ENCODE results near the gene BFSP1. TPM values are rescaled to one million over a fixed set of nuclear protein-coding genes. Genes with fewer than 3 reads are reported as not detected.

Gene BFSP1
- total RNA-seq, 2 donors from 2014 or later = 0.14 to 0.20 TPM

- DNase-seq (ENCODE audit: low spot score) (no peak), ATAC-seq (no peak)
- Mint-ChIP-seq H3K36me3 (no peaks in the 10 kb centered on the region), H3K9me3 (no peaks in the 10 kb centered on the region), H3K4me1 (ENCODE audit: low read depth in 2 of 2) (peaks cover 3 to 7% of the 10 kb centered on the region in 2 donors), H3K27me3 (peaks cover 26 to 28% of the 10 kb centered on the region in 2 donors), H3K27ac (no peak overlapping the region), H3K4me3 (no peak overlapping the region)
Observed at GRCh38 chr20:17542481-17542880, 11.3 kb upstream of the BFSP1 start.

GRCh38 chr20:17541996-17542395 is 10.8 kb upstream of the BFSP1 start:
- Mint-ChIP-seq H3K27me3 (peaks cover 26 to 28% of the 10 kb centered on the region in 2 donors), H3K27ac (no peak overlapping the region), H3K36me3 (no peaks in the 10 kb centered on the region), H3K4me1 (ENCODE audit: low read depth in 2 of 2) (peaks cover 6 to 10% of the 10 kb centered on the region in 2 donors), H3K4me3 (no peak overlapping the region), H3K9me3 (no peaks in the 10 kb centered on the region)
- ATAC-seq = no peak
- DNase-seq (ENCODE audit: low spot score) = no peak

- no peak overlapping the region for H3K4me3 Mint-ChIP-seq
- peaks cover 26 to 28% of the 10 kb centered on the region in 2 donors for H3K27me3 Mint-ChIP-seq
- H3K36me3 Mint-ChIP-seq = no peaks in the 10 kb centered on the region
- no peaks in the 10 kb centered on the region for H3K9me3 Mint-ChIP-seq
- ATAC-seq = no peak
- peaks cover 9 to 14% of the 10 kb centered on the region in 2 donors for H3K4me1 Mint-ChIP-seq (ENCODE audit: low read depth in 2 of 2)
- no peak overlapping the region for H3K27ac Mint-ChIP-seq
- no peak for DNase-seq (ENCODE audit: low spot score)
Observed at GRCh38 chr20:17541596-17541995, 10.4 kb upstream of the BFSP1 start.

- peaks cover 18 to 22% of the 10 kb centered on the region in 2 donors for H3K27me3 Mint-ChIP-seq
- H3K4me1 Mint-ChIP-seq (ENCODE audit: low read depth in 2 of 2) = peaks cover 18 to 22% of the 10 kb centered on the region in 2 donors
- DNase-seq (ENCODE audit: low spot score) (no peak), ATAC-seq (peak; percentile 66 to 84)
- H3K36me3 Mint-ChIP-seq = no peaks in the 10 kb centered on the region
- H3K9me3 Mint-ChIP-seq = no peaks in the 10 kb centered on the region
- H3K4me3 Mint-ChIP-seq = no peak overlapping the region
- H3K27ac Mint-ChIP-seq = no peak overlapping the region
Observed at GRCh38 chr20:17538517-17539170, 7.5 kb upstream of the BFSP1 start.

- Mint-ChIP-seq H3K9me3 (no peaks in the 10 kb centered on the region), H3K36me3 (no peaks in the 10 kb centered on the region), H3K4me3 (no peak overlapping the region), H3K4me1 (ENCODE audit: low read depth in 2 of 2) (peaks cover 24 to 26% of the 10 kb centered on the region in 2 donors), H3K27me3 (peaks cover 15 to 22% of the 10 kb centered on the region in 2 donors), H3K27ac (peak overlapping the region in 1 of 2 donors; percentile 29)
- DNase-seq (ENCODE audit: low spot score) (no peak), ATAC-seq (no peak)
Observed at GRCh38 chr20:17537959-17538358, 6.8 kb upstream of the BFSP1 start.

- ATAC-seq (peak; percentile 89 to 93), DNase-seq (ENCODE audit: low spot score) (peak; percentile 77)
- no peak overlapping the region for H3K4me3 Mint-ChIP-seq
- H3K27ac Mint-ChIP-seq = peak overlapping the region in 1 of 2 donors; percentile 30
- H3K36me3 Mint-ChIP-seq = no peaks in the 10 kb centered on the region
- peaks cover 15 to 22% of the 10 kb centered on the region in 2 donors for H3K27me3 Mint-ChIP-seq
- H3K9me3 Mint-ChIP-seq = no peaks in the 10 kb centered on the region
- H3K4me1 Mint-ChIP-seq (ENCODE audit: low read depth in 2 of 2) = peaks cover 24 to 26% of the 10 kb centered on the region in 2 donors
Observed at GRCh38 chr20:17536944-17537444, 5.8 kb upstream of the BFSP1 start.

GRCh38 chr20:17534077-17534476 is 2.9 kb upstream of the BFSP1 start:
- Mint-ChIP-seq H3K27ac (peak overlapping the region in 1 of 2 donors; percentile 47), H3K4me3 (no peak overlapping the region), H3K36me3 (no peaks in the 10 kb centered on the region), H3K4me1 (ENCODE audit: low read depth in 2 of 2) (peaks cover 32 to 39% of the 10 kb centered on the region in 2 donors), H3K27me3 (peaks cover 0 to 2% of the 10 kb centered on the region in 2 donors), H3K9me3 (no peaks in the 10 kb centered on the region)
- ATAC-seq (no peak), DNase-seq (ENCODE audit: low spot score) (no peak)

GRCh38 chr20:17533396-17533795 is 2.2 kb upstream of the BFSP1 start:
- ATAC-seq (no peak), DNase-seq (ENCODE audit: low spot score) (no peak)
- peaks cover 0 to 2% of the 10 kb centered on the region in 2 donors for H3K27me3 Mint-ChIP-seq
- H3K4me3 Mint-ChIP-seq = no peak overlapping the region
- peaks cover 32 to 36% of the 10 kb centered on the region in 2 donors for H3K4me1 Mint-ChIP-seq (ENCODE audit: low read depth in 2 of 2)
- no peaks in the 10 kb centered on the region for H3K36me3 Mint-ChIP-seq
- no peaks in the 10 kb centered on the region for H3K9me3 Mint-ChIP-seq
- H3K27ac Mint-ChIP-seq = no peak overlapping the region

GRCh38 chr20:17531665-17532025 is 466 bp upstream of the BFSP1 start:
- Mint-ChIP-seq H3K36me3 (no peaks in the 10 kb centered on the region), H3K4me1 (ENCODE audit: low read depth in 2 of 2) (peaks cover 23 to 26% of the 10 kb centered on the region in 2 donors), H3K4me3 (peak overlapping the region; percentile 85), H3K9me3 (no peaks in the 10 kb centered on the region), H3K27ac (peak overlapping the region; percentile 57 to 59), H3K27me3 (no peaks in the 10 kb centered on the region)
- ATAC-seq (no peak), DNase-seq (ENCODE audit: low spot score) (no peak)

- no peaks in the 10 kb centered on the region for H3K36me3 Mint-ChIP-seq
- DNase-seq (ENCODE audit: low spot score) = no peak
- H3K4me1 Mint-ChIP-seq (ENCODE audit: low read depth in 2 of 2) = peaks cover 23 to 25% of the 10 kb centered on the region in 2 donors
- peak overlapping the region; percentile 66 for H3K4me3 Mint-ChIP-seq
- H3K27me3 Mint-ChIP-seq = no peaks in the 10 kb centered on the region
- H3K9me3 Mint-ChIP-seq = no peaks in the 10 kb centered on the region
- peak overlapping the region; percentile 27 to 28 for H3K27ac Mint-ChIP-seq
- no peak for ATAC-seq
Observed at GRCh38 chr20:17530153-17530552, 1.0 kb downstream of the BFSP1 start.

GRCh38 chr20:17529586-17529985 is 1.6 kb downstream of the BFSP1 start:
- H3K27ac Mint-ChIP-seq = peak overlapping the region in 1 of 2 donors; percentile 59
- ATAC-seq (no peak), DNase-seq (ENCODE audit: low spot score) (no peak)
- no peaks in the 10 kb centered on the region for H3K27me3 Mint-ChIP-seq
- H3K36me3 Mint-ChIP-seq = no peaks in the 10 kb centered on the region
- H3K4me1 Mint-ChIP-seq (ENCODE audit: low read depth in 2 of 2) = peaks cover 23 to 25% of the 10 kb centered on the region in 2 donors
- H3K4me3 Mint-ChIP-seq = no peak overlapping the region
- no peaks in the 10 kb centered on the region for H3K9me3 Mint-ChIP-seq

- Mint-ChIP-seq H3K27me3 (peaks cover 0 to under 1% of the 10 kb centered on the region in 2 donors), H3K4me1 (ENCODE audit: low read depth in 2 of 2) (peaks cover under 1 to 12% of the 10 kb centered on the region in 2 donors), H3K27ac (no peak overlapping the region), H3K36me3 (no peaks in the 10 kb centered on the region), H3K4me3 (no peak overlapping the region), H3K9me3 (no peaks in the 10 kb centered on the region)
- ATAC-seq (no peak), DNase-seq (ENCODE audit: low spot score) (no peak)
Observed at GRCh38 chr20:17525650-17526049, 5.5 kb downstream of the BFSP1 start.

GRCh38 chr20:17525132-17525531 is 6.0 kb downstream of the BFSP1 start:
- ATAC-seq = no peak
- Mint-ChIP-seq H3K36me3 (no peaks in the 10 kb centered on the region), H3K4me1 (ENCODE audit: low read depth in 2 of 2) (peaks cover 4 to 15% of the 10 kb centered on the region in 2 donors), H3K27ac (no peak overlapping the region), H3K27me3 (peaks cover 0 to 4% of the 10 kb centered on the region in 2 donors), H3K9me3 (no peaks in the 10 kb centered on the region), H3K4me3 (no peak overlapping the region)
- no peak for DNase-seq (ENCODE audit: low spot score)

GRCh38 chr20:17524560-17524959 is 6.6 kb downstream of the BFSP1 start:
- Mint-ChIP-seq H3K36me3 (no peaks in the 10 kb centered on the region), H3K9me3 (no peaks in the 10 kb centered on the region), H3K27me3 (peaks cover 0 to 4% of the 10 kb centered on the region in 2 donors), H3K4me1 (ENCODE audit: low read depth in 2 of 2) (peaks cover 4 to 12% of the 10 kb centered on the region in 2 donors), H3K4me3 (no peak overlapping the region), H3K27ac (no peak overlapping the region)
- ATAC-seq (no peak), DNase-seq (ENCODE audit: low spot score) (no peak)

All from natural killer cell treated with Interleukin-12 subunit alpha and Interleukin-12 subunit beta and Interleukin-15 and Interleukin-18, amount 100 ng/mL, for 72 hours (primary cell).